NCI-H345 treated with DMSO at 0.1 percent for 48 hours (cell line): ENCODE measurements around the gene TMSB15A.
"Not testable (repeated sequence)": the region's sequence is repeated elsewhere in the genome, so short reads cannot be mapped to it uniquely, and the experiment has no call there.

ENCODE experiments used
- DNase-seq: peaks from one replicate; lab custom pipeline; 2025; ENCODE audit not compliant: unreplicated experiment; lab: John Stamatoyannopoulos, UW

TMSB15A gene

GRCh38 chrX:102515975-102516941 lies at the start of gene TMSB15A:
Gene TMSB15A, minus strand, starts transcription at chrX:102516739.
- DNase-seq = peak; percentile 59

GRCh38 chrX:102560423-102561068 lies 44.0 kb upstream of the TMSB15A start:
- no peak for DNase-seq

DNA sequence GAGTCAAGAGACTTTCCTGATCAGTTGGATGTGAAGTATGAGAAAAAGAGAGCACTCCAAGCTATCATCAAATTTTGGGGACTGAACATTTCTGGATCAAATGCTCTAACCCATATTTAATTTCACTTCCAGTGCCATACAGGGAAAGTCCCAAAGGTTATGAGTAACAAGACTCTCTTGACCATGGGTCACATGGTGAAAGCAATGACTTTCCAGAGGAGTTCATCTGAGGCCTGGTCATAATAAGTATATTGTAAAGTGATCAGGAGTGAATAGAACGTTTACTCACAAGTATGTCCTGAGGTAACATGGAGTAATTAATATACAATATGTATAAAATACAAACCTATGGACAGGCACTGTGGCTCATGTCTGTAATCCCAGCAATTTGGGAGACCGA lies 42.1 kb upstream of the TMSB15A start:
- no peak for DNase-seq

DNA sequence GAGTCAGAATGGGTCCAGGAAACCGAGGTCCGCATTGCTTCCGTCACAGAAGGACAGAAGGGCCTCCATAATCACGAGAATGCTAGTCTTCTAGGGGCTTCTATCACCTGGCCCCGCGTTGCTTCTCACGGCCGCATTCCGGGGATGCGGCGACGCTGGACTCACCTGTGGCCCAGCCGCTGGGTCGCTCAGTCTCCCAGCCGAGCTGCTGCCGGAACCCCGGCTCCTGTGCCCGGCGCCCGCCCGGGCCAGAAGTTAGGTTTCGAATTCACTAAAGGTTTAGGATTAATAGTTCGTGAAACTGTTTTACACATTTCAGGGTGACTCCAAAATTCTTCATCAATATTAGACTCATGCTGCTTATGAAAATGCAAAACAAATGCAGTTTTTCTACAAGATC lies 31.7 kb upstream of the TMSB15A start:
- DNase-seq = no peak

DNA sequence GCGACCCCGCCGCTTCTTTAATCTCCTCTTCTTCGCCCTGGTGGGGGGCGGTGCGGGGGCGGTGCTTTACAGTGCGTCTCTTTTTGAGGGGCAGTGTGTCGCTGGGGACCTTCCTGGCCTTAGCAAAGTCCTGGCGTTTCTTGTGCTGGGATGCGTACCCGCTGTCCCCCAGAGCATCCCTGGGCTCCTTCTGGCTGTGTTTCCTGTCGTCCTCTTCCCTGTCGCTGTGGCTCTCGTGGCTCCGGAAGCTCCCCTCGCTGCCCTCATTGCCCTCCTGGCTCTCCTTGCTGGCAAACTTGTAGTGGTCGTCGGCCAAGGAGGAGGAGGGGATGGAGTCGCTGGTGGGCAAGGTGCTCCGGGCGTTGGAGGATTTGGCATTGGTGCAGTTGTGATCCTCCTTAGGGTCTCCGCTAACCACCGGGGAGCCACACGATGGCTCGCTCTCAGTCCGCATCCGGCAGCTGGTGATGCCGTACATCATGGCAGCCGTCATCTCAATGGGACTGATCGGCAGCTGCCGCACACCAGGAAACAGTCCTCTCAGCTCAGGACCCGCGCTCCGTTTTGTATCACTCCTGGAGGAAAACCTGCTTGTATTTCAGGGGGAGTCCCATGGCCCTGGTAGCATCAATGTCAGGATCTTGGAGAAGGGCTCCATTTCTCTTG lies 30.4 kb upstream of the TMSB15A start:
- peak; percentile 25 for DNase-seq

GRCh38 chrX:102546175-102546574 lies 29.6 kb upstream of the TMSB15A start:
- DNase-seq = not testable (repeated sequence)

GRCh38 chrX:102535958-102536357 lies 19.4 kb upstream of the TMSB15A start:
- DNase-seq = no peak

DNA sequence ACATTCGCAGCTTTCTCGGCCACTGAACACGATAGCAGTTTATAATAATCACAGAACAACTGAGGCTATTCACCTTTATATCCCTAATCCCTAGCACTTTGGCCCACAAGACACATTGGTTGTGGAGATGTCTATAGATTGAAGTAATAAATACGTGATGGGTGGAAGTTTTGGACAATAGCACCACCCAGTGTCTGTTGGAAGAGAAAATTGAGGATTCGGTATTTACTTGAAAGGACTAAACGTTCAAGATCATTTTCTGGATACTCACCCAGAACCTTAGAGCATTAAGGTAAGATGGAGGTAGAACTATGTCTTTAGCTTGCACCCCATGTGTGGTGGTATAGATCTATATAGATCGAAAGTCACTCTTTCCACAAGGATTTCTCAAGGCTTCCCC lies 787 bp upstream of the TMSB15A start:
- DNase-seq = peak; percentile 26

- DNase-seq = no peak
Observed at GRCh38 chrX:102514536-102514935, 2.0 kb downstream of the TMSB15A start.

- no peak for DNase-seq
Observed at GRCh38 chrX:102498732-102499131, 17.8 kb downstream of the TMSB15A start.

DNA sequence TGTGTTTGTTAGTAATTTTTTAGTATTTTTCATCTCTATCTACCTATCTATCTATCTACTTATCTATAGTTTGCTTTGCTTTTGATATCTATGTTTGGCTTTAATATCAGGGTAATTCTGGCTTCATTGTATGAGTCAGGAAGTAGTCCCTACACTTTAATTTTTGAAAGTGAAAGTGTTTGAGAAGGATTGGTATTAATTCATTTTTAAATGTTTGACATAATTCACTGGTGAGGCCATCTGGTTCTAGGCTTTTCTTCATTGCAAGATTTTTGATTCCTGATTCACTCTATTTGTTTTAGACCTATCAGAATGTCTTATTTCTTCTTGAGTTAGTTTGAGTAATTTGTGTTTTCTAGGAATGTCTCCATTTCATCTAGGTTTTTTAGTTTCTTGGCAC lies 24.8 kb downstream of the TMSB15A start:
- no peak for DNase-seq

- DNase-seq = not testable (repeated sequence)
Observed at GRCh38 chrX:102478765-102479164, 37.8 kb downstream of the TMSB15A start.

DNA sequence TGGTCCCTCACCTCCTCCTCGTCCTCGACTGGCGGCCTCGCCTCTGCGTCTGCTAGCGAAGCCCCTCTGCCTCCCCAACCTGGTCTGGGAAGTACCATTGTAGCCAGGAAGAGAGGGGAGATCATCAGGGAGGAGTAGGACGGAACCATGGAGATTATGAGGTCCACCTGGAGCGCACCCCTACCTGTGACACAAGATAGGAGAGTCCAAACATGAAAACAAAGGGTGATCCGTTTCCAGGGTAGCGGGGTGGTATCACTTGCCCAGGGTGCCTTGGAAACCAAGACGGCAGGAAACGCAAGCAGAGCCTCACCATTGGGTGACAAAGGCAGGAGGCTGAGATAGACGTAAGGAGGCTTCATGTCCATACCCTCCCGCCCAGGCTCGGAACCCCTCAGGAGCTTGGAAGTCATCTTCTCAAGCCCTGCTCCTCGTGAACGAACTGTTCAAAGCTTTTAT lies 44.7 kb downstream of the TMSB15A start, which contains the start of gene TCP11X2:
TSS of gene TCP11X2 (minus strand) at position 51 of the 459 bp plus-strand sequence.
- not testable (repeated sequence) for DNase-seq

GRCh38 chrX:102470215-102470614 lies 46.3 kb downstream of the TMSB15A start:
- not testable (repeated sequence) for DNase-seq
